ENCODE measurements around the gene PTPMT1. TPM values are rescaled to one million over a fixed set of nuclear protein-coding genes. Genes with fewer than 3 reads are reported as not detected.

PTPMT1 gene
- total RNA-seq: 100 to 1,000 TPM in 1 of 7 donors, 10 to 100 TPM in 6; 33.8 to 103 (median 36.7) TPM
- polyA plus RNA-seq: 10 to 100 TPM; 51.0 to 60.7 TPM
- long read RNA-seq, donor 1, transcript PTPMT1-203 (2 exons, 1,014 nt): minor isoform, 5 of 52 reads
- long read RNA-seq, donor 1, transcript PTPMT1-202 (4 exons, 768 nt): major isoform, 30 of 52 reads
- long read RNA-seq, donor 1, transcript PTPMT1-201 (3 exons, 928 nt): minor isoform, 13 of 52 reads
- long read RNA-seq, donor 1, partial matches to known transcripts: 0 of 52 reads
- long read RNA-seq, donor 1, other reads (novel, unspliced or antisense): 1 of 52 reads
- long read RNA-seq, donor 2, transcript PTPMT1-201 (3 exons, 928 nt): minor isoform, 8 of 34 reads
- long read RNA-seq, donor 2, transcript PTPMT1-202 (4 exons, 768 nt): major isoform, 19 of 34 reads
- long read RNA-seq, donor 2, partial matches to known transcripts: 0 of 34 reads
- long read RNA-seq, donor 2, other reads (novel, unspliced or antisense): 0 of 34 reads
- long read RNA-seq, donor 3, transcript PTPMT1-202 (4 exons, 768 nt): major isoform, 26 of 52 reads
- long read RNA-seq, donor 3, transcript PTPMT1-205 (3 exons, 1,611 nt): minor isoform, 8 of 52 reads
- long read RNA-seq, donor 3, transcript PTPMT1-201 (3 exons, 928 nt): minor isoform, 10 of 52 reads
- long read RNA-seq, donor 3, transcript PTPMT1-203 (2 exons, 1,014 nt): minor isoform, 7 of 52 reads
- long read RNA-seq, donor 3, partial matches to known transcripts: 1 of 52 reads
- long read RNA-seq, donor 3, other reads (novel, unspliced or antisense): 0 of 52 reads

GRCh38 chr11:47565340-47566148, at the start of gene PTPMT1:
Gene PTPMT1 (plus strand): TSS chr11:47565599. CDS start chr11:47565623, 24 bp downstream.
- Histone ChIP-seq H3K36me3 (no peaks in the 10 kb centered on the region), H3K9me3 (no peaks in the 10 kb centered on the region), H3K27me3 (no peaks in the 10 kb centered on the region), H3K4me1 (ENCODE audit: insufficient read depth) (peaks cover 8% of the 10 kb centered on the region), H3K4me3 (peak within 1 kb of the TSS; percentile 85), H3K27ac (peak within 1 kb of the TSS; percentile 58 to 59)
- intact Hi-C loops (cut with DNase I): no loop called here
- WGBS, 3 donors: 0 to 1% (median 0%) methylated on average over 58 to 86 of the region's 86 CpGs
- no peak for TF ChIP-seq EP300 (IDR thresholded peaks at IDR 0.05)
- TF ChIP-seq POLR2A (IDR thresholded peaks at IDR 0.05): peak; percentile 28
- DNase-seq: peak; percentile 66 to 81 (median 72)

- intact Hi-C loops (cut with DNase I): loop anchor here in 1 of 4 donors (10.0 kb wide), 1 partner anchor 51 kb away; no protein-coding TSS in a partner anchor
- 60 to 75% (median 67%) methylated on average over 3 of the region's 3 CpGs for WGBS, 3 donors
- no peak for DNase-seq
Measured at GRCh38 chr11:47516155-47516554, 49.2 kb upstream of the PTPMT1 start.

GRCh38 chr11:47516984-47517853, 48.2 kb upstream of the PTPMT1 start:
- Histone ChIP-seq H3K4me3 (no peak overlapping the region), H3K27ac (no peak overlapping the region), H3K4me1 (ENCODE audit: insufficient read depth) (peaks cover 13% of the 10 kb centered on the region), H3K9me3 (no peaks in the 10 kb centered on the region), H3K36me3 (no peaks in the 10 kb centered on the region), H3K27me3 (no peaks in the 10 kb centered on the region)
- TF ChIP-seq EP300 (IDR thresholded peaks at IDR 0.05) (no peak), POLR2A (IDR thresholded peaks at IDR 0.05) (no peak), CTCF (IDR thresholded peaks at IDR 0.05) (no peak)
- no peak for DNase-seq
- 84 to 88% (median 87%) methylated on average over 10 of the region's 10 CpGs for WGBS, 3 donors
- intact Hi-C loops (cut with DNase I): loop anchor here in 1 of 4 donors (10.0 kb wide), 1 partner anchor 52 kb away; no protein-coding TSS in a partner anchor

More at GRCh38 chr11:47516155-47516554, 49.2 kb upstream of the PTPMT1 start:
- no peaks in the 10 kb centered on the region for H3K9me3 ChIP-seq
- H3K4me1 ChIP-seq (ENCODE audit: insufficient read depth): peaks cover 13% of the 10 kb centered on the region
- no peak overlapping the region for H3K27ac ChIP-seq
- H3K4me3 ChIP-seq: no peak overlapping the region
- H3K36me3 ChIP-seq: no peaks in the 10 kb centered on the region
- no peaks in the 10 kb centered on the region for H3K27me3 ChIP-seq
- TF ChIP-seq EP300 (IDR thresholded peaks at IDR 0.05) (no peak), CTCF (IDR thresholded peaks at IDR 0.05) (no peak), POLR2A (IDR thresholded peaks at IDR 0.05) (no peak)

GRCh38 chr11:47518212-47518964, 47.0 kb upstream of the PTPMT1 start:
- Histone ChIP-seq H3K27me3 (no peaks in the 10 kb centered on the region), H3K4me1 (ENCODE audit: insufficient read depth) (peaks cover 16% of the 10 kb centered on the region), H3K27ac (no peak overlapping the region), H3K36me3 (no peaks in the 10 kb centered on the region), H3K4me3 (no peak overlapping the region), H3K9me3 (no peaks in the 10 kb centered on the region)
- 71 to 81% (median 72%) methylated on average over 3 of the region's 3 CpGs for WGBS, 3 donors
- TF ChIP-seq POLR2A (IDR thresholded peaks at IDR 0.05) (no peak), CTCF (IDR thresholded peaks at IDR 0.05) (no peak), EP300 (IDR thresholded peaks at IDR 0.05) (no peak)
- DNase-seq: no peak
- intact Hi-C loops (cut with DNase I): loop anchor here in 1 of 4 donors (10.0 kb wide), 1 partner anchor 54 kb away; no protein-coding TSS in a partner anchor

All from ovary (tissue), 10 donors.